Measurements from ENCODE around the gene COP1.
"Not testable (repeated sequence)": the region's sequence is repeated elsewhere in the genome, so short reads cannot be mapped to it uniquely, and the experiment has no call there.

The COP1 gene

DNA sequence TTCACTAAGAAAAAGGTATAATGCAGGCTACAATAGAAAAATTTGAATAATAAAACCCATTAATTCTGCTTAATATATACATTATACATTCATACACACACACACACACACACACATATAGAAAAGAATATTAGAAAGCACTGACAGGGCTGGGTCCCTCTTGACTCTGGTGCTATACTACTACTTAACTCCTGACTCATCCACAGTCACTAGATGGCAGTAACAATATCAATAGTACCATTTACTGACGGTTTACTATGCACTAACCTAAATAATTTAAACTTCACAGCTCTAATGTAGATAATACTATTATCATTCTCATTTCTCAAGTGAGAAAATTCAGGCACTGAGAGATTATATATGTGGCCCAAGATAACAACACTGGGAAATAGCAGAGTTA, 87.5 kb downstream of the COP1 start:
- DNase-seq: no peak

DNA sequence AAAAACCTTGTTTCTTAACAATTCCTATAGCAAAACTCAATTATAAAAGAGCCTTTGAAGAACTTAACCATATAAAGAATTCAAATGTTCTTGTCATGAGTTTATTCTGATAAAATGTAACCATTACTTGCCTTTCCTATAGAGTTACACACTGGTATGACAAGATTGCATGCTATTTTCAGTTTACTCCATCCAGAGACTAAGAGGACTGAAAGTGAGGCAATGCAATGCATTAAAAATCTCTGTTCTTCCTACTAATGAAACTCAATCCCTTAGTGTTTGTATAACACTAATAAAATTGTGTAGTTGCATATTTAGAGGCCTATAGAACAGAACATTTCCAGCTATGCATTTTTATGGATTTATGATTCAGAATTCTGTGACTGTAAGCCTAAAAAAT, 88.1 kb downstream of the COP1 start:
- DNase-seq: no peak

DNA sequence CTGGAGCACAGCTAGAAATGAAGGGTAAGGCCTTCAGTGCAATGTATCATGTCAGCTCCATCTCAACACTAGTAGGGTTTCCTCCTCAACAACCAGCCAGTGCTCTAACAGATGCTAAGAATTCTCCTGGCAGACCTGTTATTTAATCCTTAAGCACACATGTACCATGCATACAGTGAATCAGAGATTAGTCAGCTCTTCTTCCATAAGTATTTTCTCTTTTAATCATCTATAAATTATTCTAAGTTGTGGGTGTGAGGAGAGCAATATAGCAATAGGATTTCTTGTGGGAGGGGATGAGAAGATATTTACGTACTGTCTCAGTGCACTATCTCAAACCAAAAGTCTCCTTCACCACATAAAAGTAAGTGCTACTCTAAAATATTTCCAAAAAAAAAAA, 95.3 kb downstream of the COP1 start:
- DNase-seq: no peak

DNA sequence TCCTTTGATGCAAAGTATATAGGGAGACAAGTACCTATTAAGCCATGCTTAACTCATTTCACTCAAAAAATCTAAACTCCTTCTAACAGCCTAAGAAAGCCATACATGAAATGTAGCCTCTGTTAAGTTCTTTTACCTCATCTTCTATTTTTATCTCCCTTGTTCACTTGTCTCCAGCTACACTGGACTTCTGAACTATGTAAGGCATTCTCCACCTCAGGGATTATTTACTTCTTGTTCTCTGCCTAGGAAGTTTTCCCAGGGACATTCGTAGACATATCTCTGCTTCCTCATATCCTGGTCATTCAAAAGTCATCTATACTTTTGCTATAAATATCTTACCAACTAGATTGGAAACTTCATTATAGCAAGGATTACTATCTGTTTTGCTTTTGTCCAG, 96.9 kb downstream of the COP1 start:
- no peak for DNase-seq

DNA sequence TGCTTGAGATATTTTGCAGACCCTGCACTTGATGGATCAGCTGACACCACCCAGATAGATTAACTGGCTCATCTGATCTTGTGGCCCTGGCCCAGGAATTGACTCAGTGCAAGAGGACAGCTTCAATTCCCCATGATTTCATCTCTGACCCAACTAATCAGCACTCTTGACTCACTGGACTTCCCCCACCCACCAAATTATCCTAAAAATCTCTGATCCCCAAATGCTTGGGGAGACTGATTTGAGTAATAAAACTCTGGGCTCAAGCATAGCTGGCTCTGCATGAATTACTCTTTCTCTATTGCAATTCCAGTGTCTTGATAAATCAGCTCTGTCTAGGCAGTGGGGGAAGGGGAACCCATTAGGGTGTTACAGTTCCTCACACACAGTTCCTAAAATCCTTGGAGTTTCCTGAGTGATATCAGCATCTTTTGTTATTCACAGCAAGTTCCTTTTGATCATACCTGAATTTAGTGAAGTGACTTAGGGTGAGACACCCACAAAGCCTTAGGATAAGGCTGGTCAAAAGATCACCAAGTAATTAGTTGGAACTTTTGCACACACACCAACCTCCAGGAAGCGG, 104.2 kb downstream of the COP1 start:
- no peak for DNase-seq

DNA sequence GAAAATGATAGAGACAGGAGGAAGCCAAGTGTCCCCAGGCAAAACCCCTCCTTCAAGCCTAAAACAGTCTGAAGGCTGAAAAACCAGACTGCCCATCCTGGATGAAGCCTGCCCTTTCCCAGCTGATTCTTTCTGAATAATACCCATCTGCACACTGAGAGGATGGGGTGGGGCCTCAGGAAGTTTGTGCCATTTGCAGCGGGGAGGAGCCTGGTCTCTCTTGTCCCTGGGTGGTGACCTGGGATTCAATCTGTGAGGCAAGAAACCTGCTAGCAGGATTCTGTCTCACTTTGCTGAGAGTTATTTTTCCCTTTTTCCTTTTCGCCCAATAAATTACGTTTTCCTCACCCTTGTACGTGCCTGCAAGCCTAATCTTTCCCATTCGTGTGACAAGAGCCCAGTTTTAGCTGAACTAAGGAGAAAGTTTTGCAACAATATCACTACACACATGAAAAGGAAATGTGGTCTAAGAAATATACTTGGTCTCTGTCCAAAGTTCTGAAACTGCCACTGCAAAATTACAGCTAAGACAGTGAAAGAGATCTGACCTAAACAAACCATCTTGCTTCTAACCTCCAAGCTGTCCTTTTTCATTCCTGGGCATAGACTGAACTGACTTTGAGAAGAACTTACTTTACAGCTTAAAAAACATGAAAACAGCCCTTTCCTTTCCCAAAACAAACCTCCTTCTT, 105.0 kb downstream of the COP1 start:
- no peak for DNase-seq

DNA sequence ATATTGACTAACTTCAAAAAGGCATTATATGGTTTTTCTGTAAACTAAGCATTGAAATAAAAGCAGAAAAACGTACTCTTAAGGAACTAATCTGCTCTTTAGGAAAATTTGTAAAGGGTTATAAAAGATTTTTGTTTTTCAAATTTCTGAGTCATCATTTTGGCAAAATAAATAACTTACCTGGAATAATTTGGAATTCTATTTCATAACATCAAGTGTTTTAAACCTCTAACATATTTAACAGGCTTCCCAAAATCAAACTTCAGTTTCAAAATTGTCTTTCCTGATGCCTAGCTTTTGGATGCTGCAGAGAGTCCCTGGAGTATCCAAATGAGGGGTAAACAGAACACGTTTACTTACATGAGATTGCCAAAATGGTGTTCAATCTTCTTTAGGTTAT, 108.5 kb downstream of the COP1 start:
- DNase-seq: no peak

DNA sequence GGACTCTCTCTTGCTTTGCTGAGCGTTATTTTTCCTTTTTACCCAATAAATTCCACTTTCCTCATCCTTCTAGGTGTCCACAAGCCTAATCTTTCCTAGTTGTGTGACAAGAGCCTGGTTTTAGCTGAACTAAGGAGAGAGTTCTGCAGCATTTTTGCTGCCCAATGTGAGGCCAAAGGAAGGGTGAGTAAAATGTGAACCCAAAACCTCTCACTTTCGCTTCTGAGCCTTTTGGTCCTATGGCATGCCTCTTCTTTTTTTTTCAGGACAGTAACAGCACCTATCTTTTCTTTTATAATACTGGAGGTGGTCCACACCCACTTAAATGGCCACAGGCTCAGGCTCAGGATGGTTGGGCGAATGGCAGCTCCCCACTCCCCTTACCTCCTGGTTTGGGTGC, 111.1 kb downstream of the COP1 start:
- DNase-seq: no peak

DNA sequence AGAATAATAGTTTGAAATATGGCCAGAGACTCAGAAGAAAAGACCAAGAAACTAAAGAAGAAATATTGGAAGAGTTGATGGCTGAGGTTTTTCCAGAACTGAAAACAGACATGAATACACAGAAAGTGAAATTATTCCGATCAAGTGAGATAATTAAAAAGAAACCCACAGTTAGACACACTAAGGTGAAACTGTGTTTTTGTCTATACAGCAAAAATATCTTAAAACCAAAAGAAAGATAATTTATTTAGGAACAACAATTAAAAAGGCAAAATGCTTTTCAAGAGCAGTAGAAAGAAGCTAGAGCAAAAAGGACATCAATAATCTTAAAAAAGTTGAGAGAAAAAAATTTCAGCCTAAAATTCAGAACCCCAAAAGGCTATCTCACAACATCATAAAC, 116.3 kb downstream of the COP1 start:
- no peak for DNase-seq

DNA sequence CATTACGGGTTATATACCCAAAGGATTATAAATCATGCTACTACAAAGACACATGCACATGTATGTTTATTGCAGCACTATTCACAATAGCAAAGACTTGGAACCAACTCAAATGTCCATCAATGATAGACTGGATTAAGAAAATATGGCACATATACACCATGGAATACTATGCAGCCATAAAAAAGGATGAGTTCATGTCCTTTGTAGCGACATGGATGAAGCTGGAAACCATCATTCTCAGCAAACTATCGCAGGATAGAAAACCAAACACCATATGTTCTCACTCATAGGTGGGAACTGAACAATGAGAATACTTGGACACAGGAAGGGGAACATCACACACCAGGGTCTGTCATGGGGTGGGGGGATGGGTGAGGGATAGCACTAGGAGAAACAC, 119.3 kb downstream of the COP1 start:
- DNase-seq: not testable (repeated sequence)

DNA sequence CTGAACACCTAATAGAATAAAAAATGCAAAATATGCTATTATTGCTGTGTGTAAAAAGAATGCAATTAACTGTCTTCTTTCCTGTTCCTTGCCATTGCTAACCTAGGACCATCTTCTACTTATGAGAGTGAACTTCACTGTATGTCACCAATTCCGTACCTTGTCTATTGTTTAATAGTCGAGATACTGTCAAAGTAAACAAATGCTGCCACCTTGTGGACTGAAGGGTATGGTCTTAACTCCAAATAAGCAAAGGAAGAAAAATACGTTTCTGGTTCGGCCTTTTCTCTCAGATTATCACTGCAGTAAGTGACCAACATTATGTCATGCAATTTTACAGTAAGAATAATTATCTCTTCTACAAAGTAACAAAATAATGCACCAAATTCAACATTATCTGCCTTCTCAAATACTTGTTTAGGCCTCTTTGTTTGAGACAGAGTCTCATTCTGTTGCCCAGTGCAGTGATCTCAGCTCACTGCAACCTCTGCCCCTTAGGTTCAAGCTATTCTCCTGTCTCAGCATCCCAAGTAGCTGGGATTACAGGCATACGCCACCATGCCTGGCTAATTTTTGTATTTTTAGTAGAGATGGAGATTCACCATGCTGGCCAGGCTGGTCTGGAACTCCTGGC, 133.4 kb downstream of the COP1 start:
- DNase-seq: no peak

DNA sequence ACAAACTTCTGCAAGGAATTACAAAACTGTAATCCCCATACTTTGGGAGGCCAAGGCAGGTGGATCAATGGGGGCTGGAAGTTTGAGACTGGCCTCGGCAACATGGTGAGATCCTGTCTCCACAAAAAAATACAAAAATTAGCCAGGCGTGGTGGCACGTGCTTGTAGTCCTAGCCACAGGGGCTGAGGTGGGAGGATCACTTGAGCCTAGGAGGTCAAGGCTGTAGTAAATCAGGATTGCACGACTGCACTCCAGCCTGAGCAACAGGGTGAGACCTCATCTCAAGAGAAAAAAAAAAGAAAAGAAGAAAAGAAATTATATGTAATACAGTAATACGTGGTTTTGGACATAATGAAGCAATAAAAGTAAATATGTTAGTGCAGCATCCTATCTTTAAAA, 138.2 kb downstream of the COP1 start:
- DNase-seq: no peak

DNA sequence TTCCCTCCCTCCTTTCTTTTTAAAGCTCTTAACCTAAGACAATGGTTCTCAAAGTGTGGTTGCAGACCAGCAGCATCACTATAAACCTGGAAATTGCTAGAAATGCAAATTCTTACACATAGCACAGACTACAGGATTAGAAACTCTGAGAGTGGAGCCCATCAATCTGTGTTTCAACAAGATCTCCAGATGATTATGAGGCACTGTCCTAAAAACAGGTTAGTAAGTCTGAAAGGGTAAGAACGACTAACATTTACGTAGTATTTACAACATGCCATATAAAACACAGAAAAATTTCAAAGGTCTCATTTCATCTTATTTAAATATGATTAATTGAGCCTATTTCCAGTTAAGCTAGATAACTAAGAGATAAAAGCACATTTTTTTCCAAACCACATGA, 138.8 kb downstream of the COP1 start:
- no peak for DNase-seq

DNA sequence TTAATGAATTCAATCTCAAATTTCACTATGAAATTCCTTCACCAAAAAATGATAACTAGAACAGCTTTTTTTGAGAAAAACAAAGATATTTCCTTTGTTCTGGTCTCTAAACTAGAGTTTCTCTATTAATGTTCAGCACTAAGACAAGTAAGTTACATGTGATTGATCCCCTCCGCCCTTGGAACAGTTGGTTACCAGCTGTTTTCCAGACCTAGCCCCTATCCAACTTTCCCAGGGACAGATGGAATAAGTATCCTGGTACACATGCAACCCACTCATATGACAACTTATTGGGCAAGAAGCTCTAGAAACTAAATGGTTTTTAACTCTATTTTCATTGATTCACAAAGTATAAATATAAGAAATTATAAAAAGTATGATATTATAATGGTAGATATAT, 140.4 kb downstream of the COP1 start:
- no peak for DNase-seq

DNA sequence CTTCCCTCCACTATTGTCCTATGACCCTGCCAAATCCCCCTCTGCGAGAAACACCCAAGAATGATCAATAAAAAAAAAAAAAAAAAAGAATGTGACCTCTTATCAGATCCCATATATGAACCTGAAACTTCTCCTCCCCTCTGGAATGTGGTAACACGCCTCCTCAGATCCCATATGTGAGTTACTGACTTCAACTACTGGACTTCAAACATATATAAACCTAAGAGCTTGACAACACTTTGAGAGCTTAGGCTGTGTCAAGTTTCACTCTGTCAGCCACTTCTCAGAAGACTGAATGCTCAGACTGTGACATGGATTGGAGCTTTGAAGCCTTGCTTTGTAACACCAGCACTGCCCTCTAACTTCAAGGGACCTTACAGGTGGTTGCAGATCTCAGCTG, 148.4 kb downstream of the COP1 start:
- no peak for DNase-seq

DNA sequence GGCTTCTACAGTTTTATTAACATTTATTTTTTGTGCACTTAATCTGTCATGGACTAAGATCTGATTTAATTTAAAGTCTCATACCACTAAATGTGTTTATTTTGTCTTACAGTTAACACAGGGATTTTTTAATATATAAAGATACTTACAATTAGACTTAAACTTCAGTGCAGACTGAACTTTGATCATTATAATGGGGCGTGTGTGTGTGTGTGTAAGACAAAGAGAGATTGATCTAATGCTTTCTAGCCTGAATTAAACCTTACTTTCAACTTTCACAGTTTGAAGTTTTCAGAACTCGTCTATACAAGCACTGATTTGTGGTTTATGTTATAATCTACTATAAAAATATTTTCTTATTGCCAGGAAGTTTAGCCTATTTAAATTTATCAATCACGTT, 150.8 kb downstream of the COP1 start:
- DNase-seq: no peak

DNA sequence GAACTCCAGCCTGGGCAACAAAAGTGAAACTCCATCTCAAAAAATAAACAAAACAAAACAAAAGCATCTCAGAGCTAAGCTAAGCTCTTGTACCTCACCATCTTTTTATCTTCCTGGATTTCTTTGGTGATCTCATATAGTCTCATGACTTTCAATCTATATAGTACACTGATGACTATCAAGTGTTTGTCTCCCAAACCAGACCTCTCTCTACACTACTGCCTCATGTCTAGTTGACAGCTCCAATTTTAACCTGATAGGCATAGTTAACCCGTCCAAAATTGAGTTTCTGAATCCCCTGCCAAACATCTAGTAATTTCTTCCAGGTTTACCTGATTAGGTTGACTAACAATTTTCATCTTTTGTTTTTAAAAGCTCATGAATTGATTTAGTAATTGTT, 151.7 kb downstream of the COP1 start:
- no peak for DNase-seq

DNA sequence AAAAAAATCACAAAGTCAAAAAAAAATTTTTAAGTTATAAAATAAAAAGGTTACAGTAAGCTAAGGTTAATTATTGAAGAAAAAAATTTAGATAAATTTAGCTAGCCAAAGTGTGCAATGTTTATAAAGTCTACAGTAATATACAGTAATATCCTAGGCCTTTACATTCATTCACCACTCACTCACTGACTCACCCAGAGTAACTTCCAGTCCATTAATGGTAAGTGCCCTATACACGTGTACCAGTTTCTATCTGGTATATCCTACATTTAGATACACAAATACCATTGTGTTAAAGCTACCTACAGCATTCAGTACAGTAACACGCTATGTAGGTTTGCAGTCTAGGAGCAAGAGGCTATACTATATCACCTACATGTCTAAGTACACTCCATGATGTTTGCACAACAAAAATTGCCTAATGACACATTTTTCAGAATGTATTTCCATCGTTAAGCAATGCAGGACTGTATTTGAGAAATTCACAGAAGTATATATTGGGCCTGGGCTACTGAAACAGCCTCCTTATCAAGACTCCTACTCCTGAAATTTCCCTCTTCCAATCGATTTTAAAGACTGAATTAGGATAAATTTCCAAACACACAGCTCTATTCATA, 155.1 kb downstream of the COP1 start:
- DNase-seq: no peak

DNA sequence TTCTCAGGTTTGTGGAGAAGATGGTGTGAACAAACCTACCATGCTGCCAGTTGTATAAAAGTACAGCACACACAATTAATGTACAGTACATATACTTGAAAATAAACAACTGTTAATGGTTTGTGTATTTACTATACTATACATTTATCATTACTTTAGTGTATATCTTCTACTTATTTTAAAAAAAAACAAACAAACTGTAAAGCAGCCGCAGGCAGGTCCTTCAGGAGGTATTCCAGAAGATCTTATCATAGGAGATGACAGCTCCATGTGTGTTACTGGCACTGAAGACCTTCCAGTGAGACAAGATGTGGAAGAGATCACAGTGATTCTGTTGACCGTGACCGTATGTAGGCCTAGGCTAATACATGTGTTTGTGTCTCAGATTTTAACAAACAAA, 155.7 kb downstream of the COP1 start:
- DNase-seq: no peak

DNA sequence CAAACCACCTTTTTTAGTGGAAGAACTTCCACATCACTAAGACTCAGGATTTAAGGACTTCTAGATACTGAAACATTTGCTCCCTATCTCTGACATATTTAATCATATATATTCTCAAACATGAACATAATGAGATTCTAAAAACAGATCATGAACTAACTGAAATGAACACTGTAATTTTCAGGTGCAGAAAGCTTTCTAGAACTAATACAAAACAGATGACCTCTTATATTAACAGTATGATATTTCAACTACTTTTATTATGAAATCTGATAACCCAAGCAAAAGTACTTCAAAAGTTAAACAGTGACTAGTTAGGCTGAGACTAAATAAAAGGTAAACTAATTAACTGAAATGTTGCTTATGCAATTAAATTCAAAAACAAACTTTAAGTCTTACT, 157.5 kb downstream of the COP1 start:
- no peak for DNase-seq

DNA sequence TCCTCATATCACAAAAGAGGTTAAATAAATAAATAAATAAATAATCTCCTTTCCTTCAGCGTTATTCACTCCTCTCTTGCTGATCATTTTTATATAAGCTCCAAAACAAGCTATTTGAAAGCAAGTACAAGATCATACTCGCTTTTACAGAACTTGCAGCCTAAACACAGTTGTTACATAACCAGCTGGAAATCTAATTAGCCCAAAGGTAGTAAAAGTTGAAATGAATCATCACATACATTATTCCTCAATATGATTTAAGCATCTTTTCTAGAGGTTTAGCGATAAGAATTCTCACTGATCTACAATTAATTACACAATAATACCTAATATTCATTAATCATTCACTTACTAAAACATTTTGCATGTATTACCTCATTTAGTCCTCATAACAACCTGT, 160.2 kb downstream of the COP1 start:
- no peak for DNase-seq

DNA sequence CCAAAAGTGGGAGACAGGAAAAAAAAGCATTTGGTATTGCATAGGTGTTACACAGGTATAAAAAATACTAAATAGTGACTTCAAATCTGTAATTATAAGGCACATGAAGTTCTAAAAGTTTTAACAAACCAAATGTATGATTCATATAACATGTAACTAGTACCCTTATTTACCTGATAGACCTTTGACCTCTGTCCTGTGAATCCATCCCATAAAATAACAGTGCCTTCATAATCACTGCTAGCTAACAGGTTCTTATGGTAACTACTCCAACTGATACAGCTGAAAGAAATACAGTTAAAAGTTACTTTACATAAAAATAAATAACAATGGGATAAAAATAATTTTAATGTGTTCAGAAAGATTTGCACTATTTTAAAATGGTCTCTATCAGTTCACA, 163.5 kb downstream of the COP1 start:
- DNase-seq: no peak

DNA sequence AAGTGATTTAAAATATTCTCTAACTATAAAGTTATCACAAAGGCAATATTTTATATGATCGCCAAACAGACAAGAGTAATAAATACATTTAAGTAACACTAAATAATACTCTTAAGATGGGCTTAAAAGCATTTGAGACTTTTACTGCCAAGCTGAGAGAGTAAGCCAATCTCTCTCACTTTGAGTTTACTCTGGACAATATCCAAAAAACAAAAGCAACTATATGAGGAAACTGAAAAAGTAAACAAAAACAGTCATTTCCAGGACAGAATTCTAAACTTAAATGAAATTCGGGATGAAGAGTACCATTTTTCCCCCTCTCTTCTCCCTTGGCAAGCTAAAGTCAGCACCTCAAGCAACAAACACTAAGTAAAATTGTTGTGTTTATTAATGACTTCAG, 173.2 kb downstream of the COP1 start:
- no peak for DNase-seq

DNA sequence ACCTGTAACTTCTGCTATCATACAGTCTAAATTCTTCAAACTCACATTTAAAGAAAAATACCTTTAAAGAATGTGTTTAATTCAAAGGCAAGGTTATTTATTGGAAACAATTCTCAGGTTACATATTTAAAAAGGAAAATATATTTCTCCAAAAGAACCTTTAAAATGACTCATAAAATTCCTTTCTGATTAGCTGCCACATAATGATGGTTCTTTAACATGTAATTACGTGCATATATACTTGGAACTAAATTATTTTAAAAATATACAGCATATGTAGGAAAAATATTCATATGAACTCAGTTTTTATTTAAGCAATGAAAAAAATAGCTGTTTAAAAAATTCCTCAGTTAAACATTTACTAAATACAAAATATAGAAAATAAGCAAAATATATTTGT, 173.6 kb downstream of the COP1 start:
- DNase-seq: no peak
